Kidney (tissue), 14 donors: ENCODE measurements around the gene CARD14. TPM values are rescaled to one million over a fixed set of nuclear protein-coding genes. Genes with fewer than 3 reads are reported as not detected.
A peak's percentile ranks its signal among the peaks of the same experiment; 100 is the strongest.

Experiments used
- DNase-seq, 5 donors: peaks; one replicate each; pipeline ENCODE4 v3.0.0-alpha.2; 2013 to 2020
- FAIRE-seq: peaks from 2 replicates; lab custom pipeline; 2012; peaks lifted over from hg19 to GRCh38; lab: Jason Lieb, UNC
- H3K27ac ChIP-seq, 2 donors: one replicate each; pipeline ENCODE4 v1.7.0; 2013; ENCODE audit warnings: low read depth in 2 of 2, low read length in 2 of 2, inconsistent platforms in 1 of 2
- H3K27me3 ChIP-seq: one replicate; pipeline ENCODE4 v1.7.1; 2013; ENCODE audit warnings: low read length, inconsistent platforms; ENCODE audit not compliant: control insufficient read depth, insufficient read depth
- H3K36me3 ChIP-seq, 3 donors: one replicate each; pipeline versions ENCODE4 v1.7.0 to v1.7.1; 2013; ENCODE audit warnings: low read length in 3 of 3, control low read depth in 1 of 3, inconsistent platforms in 1 of 3; ENCODE audit not compliant: insufficient read depth in 3 of 3, control insufficient read depth in 2 of 3
- H3K4me1 ChIP-seq, 3 donors: one replicate each; pipeline versions ENCODE4 v1.7.0 to v1.7.1; 2013; ENCODE audit warnings: low read length in 3 of 3, inconsistent platforms in 1 of 3, low read depth in 1 of 3; ENCODE audit not compliant: control insufficient read depth in 2 of 3, insufficient read depth in 2 of 3
- H3K4me3 ChIP-seq, 3 donors: one replicate each; pipeline versions ENCODE4 v1.7.0 to v1.8.1; 2013; ENCODE audit warnings: low read length in 3 of 3, control low read depth in 1 of 3, inconsistent platforms in 1 of 3
- H3K9ac ChIP-seq, 3 donors: one replicate each; pipeline versions ENCODE4 v1.7.0 to v1.7.1; 2013; ENCODE audit warnings: low read length in 3 of 3, control low read depth in 1 of 3, inconsistent platforms in 1 of 3
- H3K9me3 ChIP-seq, 3 donors: one replicate each; pipeline versions ENCODE4 v1.7.0 to v1.7.1; 2013; ENCODE audit warnings: low read length in 3 of 3, control low read depth in 1 of 3, inconsistent platforms in 1 of 3; ENCODE audit not compliant: control insufficient read depth in 2 of 3, insufficient read depth in 1 of 3
- CTCF ChIP-seq: IDR thresholded peaks from 3 replicates; pipeline ENCODE4 v1.5.1; 2012; ENCODE audit warnings: mild to moderate bottlenecking, moderate library complexity, borderline replicate concordance; ENCODE audit not compliant: insufficient read depth; ENCODE audit errors: extremely low read depth
- intact Hi-C: fragments of 100-400 bp; cut with DNase I; formaldehyde crosslinking; loops from one replicate; pipeline ENCODE4 v1.11.1; 2022
- polyA plus RNA-seq: library from polyadenylated mRNA; stranded (reverse); fragments of 350-450 nt; fragmentation: Illumina TruSeq; extraction: RNeasy Lipid Tissue Mini Kit (QIAGEN cat#74804); gene quantifications from one replicate; pipeline ENCODE4 v1.2.3, GENCODE V29; 2014; ENCODE audit warnings: low read depth, low replicate concordance; ENCODE audit not compliant: insufficient read depth
- total RNA-seq: library from RNA; stranded (reverse); fragmentation: NEBNext Ultra II Directional; extraction: Animal tissue kit (Norgen Biotek cat#: 25700); gene quantifications from one replicate; pipeline ENCODE4 v1.2.1, GENCODE V29; 2021
- donor health status: control.
- donor health status: control.
- donor health status: control.
- donor health status: control.
- donor health status: control.
- donor health status: DM: yes; HTN: yes; CAD: no.
- donor health status: Normal renal cell carcinoma (clear cell type).

The CARD14 gene
- total and polyA plus RNA-seq, 2 donors from 2014 or later: 0.17 to 1.7 TPM

GRCh38 chr17:80217703-80218362 is 48.0 kb downstream of the CARD14 start:
- no peaks in the 10 kb centered on the region for H3K27me3 ChIP-seq
- no peak for TF ChIP-seq CTCF
- intact Hi-C loops: no loop called here
- peaks cover 0 to 9% (median 3%) of the 10 kb centered on the region in 3 donors for H3K4me1 ChIP-seq
- FAIRE-seq (no peak), DNase-seq (peak in 1 of 5 donors; percentile 66)
- no peak overlapping the region for H3K9ac ChIP-seq
- no peak overlapping the region for H3K27ac ChIP-seq
- H3K4me3 ChIP-seq: no peak overlapping the region
- peaks cover 0 to 7% (median 6%) of the 10 kb centered on the region in 3 donors for H3K36me3 ChIP-seq
- H3K9me3 ChIP-seq: no peaks in the 10 kb centered on the region

DNA sequence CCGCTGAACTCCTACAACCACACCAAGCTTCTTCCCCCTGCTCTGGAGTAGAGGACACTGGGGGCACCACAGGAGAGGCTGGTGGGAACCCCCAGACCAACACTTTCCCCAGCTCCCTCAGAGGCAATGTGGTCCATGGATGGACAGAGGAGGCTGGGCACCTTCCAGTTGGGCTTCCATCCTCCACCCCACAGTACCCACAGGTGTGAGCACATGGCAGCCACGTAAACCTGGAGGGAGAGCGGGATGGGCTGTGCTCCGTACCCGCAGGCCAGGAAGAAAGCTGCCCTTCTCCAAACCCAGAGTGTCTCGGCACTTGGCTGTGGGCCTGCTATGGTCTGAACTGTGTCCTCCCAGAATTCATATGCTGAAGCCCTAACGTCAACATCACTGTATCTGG is 48.6 kb downstream of the CARD14 start:
- H3K36me3 ChIP-seq: peaks cover 0 to 7% (median 3%) of the 10 kb centered on the region in 3 donors
- no peaks in the 10 kb centered on the region for H3K27me3 ChIP-seq
- peaks cover 0 to 11% (median 3%) of the 10 kb centered on the region in 3 donors for H3K4me1 ChIP-seq
- DNase-seq: no peak
- no peak overlapping the region for H3K27ac ChIP-seq
- H3K9me3 ChIP-seq: no peaks in the 10 kb centered on the region
- FAIRE-seq: no peak
- intact Hi-C loops: no loop called here
- no peak overlapping the region for H3K9ac ChIP-seq
- H3K4me3 ChIP-seq: no peak overlapping the region
- no peak for TF ChIP-seq CTCF

- intact Hi-C loops: no loop called here
- FAIRE-seq (no peak), DNase-seq (peak; percentile 62 to 88 (median 76))
- Histone ChIP-seq H3K4me3 (peak overlapping the region in 2 of 3 donors; percentile 70 to 77), H3K27me3 (no peaks in the 10 kb centered on the region), H3K36me3 (peaks cover 0 to 7% (median 3%) of the 10 kb centered on the region in 3 donors), H3K9ac (peak overlapping the region in 2 of 3 donors; percentile 77 to 91), H3K27ac (peak overlapping the region; percentile 85 to 93), H3K4me1 (peaks cover 0 to 14% (median 3%) of the 10 kb centered on the region in 3 donors), H3K9me3 (no peaks in the 10 kb centered on the region)
- no peak for TF ChIP-seq CTCF
Observed at GRCh38 chr17:80219013-80219762, 49.4 kb downstream of the CARD14 start.
